ENCODE measurements around the gene IDH2. TPM values are rescaled to one million over a fixed set of nuclear protein-coding genes. Genes with fewer than 3 reads are reported as not detected.

The IDH2 gene
- total and polyA plus RNA-seq, 2 of the 4 experiments (the other 2 are of a cell fraction), result 84.9 to 118 TPM

DNA sequence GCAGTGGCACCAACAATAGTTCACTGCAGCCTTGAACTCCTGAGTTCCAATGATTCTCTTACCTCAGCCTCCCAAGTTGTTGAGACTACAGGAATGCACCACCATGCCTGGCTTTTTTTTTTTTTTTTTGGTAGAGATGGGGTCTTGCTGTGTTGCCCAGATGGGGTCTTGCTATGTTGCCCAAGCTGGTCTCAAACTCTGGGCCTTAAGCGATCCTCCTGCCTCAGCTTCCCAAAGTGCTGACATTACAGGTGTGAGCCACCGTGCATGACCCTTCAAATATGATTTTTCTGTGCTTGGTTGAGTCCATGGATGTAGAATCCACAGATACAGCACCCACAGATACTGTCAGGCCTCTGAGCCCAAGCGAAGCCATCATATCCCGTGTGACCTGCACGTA, 30.2 kb upstream of the IDH2 start:
- Histone ChIP-seq H2AFZ (replicated peaks; ENCODE audit: low read length, poor library complexity) (no peak overlapping the region), H4K91ac (ENCODE audit: insufficient read depth, low read depth, low read length) (no peak overlapping the region), H2BK5ac (ENCODE audit: low read depth, low read length, poor library complexity, severe bottlenecking) (no peak overlapping the region), H3K4me3 (ENCODE audit: insufficient read depth, low read depth, low read length) (no peak overlapping the region), H3K9me3 (ENCODE audit: control insufficient read depth, insufficient read depth, low read length) (no peaks in the 10 kb centered on the region; the same call in 1 of the 2 replicates), H4K5ac (ENCODE audit: low read depth, low read length) (no peak overlapping the region), H2BK120ac (ENCODE audit: low read depth, low read length) (no peak overlapping the region), H3K23ac (ENCODE audit: low read depth, low read length) (no peak overlapping the region), H3K4ac (ENCODE audit: low read depth, low read length) (no peak overlapping the region), H3K56ac (ENCODE audit: extremely low read depth, insufficient read depth, low read length) (no peak overlapping the region), H3K27me3 (ENCODE audit: control insufficient read depth, insufficient read depth, low read length) (peaks cover 20% of the 10 kb centered on the region), H3K36me3 (ENCODE audit: control insufficient read depth, insufficient read depth, low read length) (no peaks in the 10 kb centered on the region), H2AK9ac (replicated peaks; ENCODE audit: low read depth, low read length, poor library complexity) (no peak overlapping the region), H3K4me2 (ENCODE audit: low read depth, low read length) (no peak overlapping the region), H3K27ac (ENCODE audit: insufficient read depth, low read length) (no peak overlapping the region), H2BK20ac (ENCODE audit: low read depth, low read length) (no peak overlapping the region), H3K4me1 (ENCODE audit: control insufficient read depth, insufficient read depth, low read length) (no peaks in the 10 kb centered on the region), H2BK15ac (ENCODE audit: low read depth, low read length) (no peak overlapping the region), H3K79me1 (ENCODE audit: low read depth in 1 of 2, low read length in 2 of 2) (no peaks in the 10 kb centered on the region), H3K14ac (replicated peaks; ENCODE audit: low read depth, low read length) (no peak overlapping the region), H3K9me1 (ENCODE audit: insufficient read depth, low read length) (no peaks in the 10 kb centered on the region), H4K20me1 (ENCODE audit: insufficient read depth, low read length) (no peaks in the 10 kb centered on the region), H2AK5ac (ENCODE audit: low read depth, low read length) (no peak overlapping the region), H3K9ac (ENCODE audit: low read depth, low read length) (no peak overlapping the region), H3K18ac (ENCODE audit: low read depth, low read length) (no peak overlapping the region), H4K8ac (ENCODE audit: low read depth in 2 of 2, low read length in 2 of 2) (no peak overlapping the region)
- no peak for DNase-seq
- ChIA-PET CTCF (no interaction called here), POLR2A (ENCODE audit: unreplicated experiment) (no interaction called here)
- no TSS peak for BruUV-seq (replicated peaks)
- ATAC-seq (ENCODE audit: low read depth), result no peak
- WGBS, 2 experiments (ENCODE audit: extremely low coverage in 2 of 2, insufficient read length in 1 of 2), result 83% methylated on average over 4 of the region's 5 CpGs; no CpG with 5 or more reads in 1 of the 2 experiments
- intact Hi-C loops (cut with micrococcal nuclease), result no loop called here
- in situ Hi-C loops (cut with MboI; ENCODE audit: low sequenced_read_pairs), result no loop called here
- dilution Hi-C loops (cut with HindIII; ENCODE audit: low sequenced_read_pairs, unreplicated experiment), result no loop called here
- TF ChIP-seq POLR2A (IDR thresholded peaks at IDR 0.05; ENCODE audit: low read depth, low read length), result no peak
- TF ChIP-seq RFX5 (IDR thresholded peaks at IDR 0.05; ENCODE audit: low read depth, low read length), result no peak
- no peak for TF ChIP-seq NFE2L2 (IDR thresholded peaks at IDR 0.05; ENCODE audit: low read depth, low read length)
- TF ChIP-seq SMC3 (IDR thresholded peaks at IDR 0.05; ENCODE audit: low read depth, low read length), result no peak
- TF ChIP-seq CHD1 (IDR thresholded peaks at IDR 0.05; ENCODE audit: low read depth, low read length), result no peak
- TF ChIP-seq, protein P1, sequence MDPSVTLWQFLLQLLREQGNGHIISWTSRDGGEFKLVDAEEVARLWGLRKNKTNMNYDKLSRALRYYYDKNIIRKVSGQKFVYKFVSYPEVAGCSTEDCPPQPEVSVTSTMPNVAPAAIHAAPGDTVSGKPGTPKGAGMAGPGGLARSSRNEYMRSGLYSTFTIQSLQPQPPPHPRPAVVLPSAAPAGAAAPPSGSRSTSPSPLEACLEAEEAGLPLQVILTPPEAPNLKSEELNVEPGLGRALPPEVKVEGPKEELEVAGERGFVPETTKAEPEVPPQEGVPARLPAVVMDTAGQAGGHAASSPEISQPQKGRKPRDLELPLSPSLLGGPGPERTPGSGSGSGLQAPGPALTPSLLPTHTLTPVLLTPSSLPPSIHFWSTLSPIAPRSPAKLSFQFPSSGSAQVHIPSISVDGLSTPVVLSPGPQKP (IDR thresholded peaks at IDR 0.05; ENCODE audit: borderline replicate concordance, low read depth, low read length), result no peak
